Endothelial cell of umbilical vein (primary cell): Measurements from ENCODE around the gene RASL10A. TPM values are rescaled to one million over a fixed set of nuclear protein-coding genes. Genes with fewer than 3 reads are reported as not detected.

Experiments used
- BruUV-seq: library from RNA; stranded (reverse); fragments of 400-500 nt; replicated peaks from 2 replicates; lab custom pipeline; 2021; lab: Mats Ljungman, UMichigan
- CTCF ChIA-PET: fragments of 300-600, 350-600 bp; sonication (Branson Sonifier 250); formaldehyde crosslinking; loops from one replicate; lab custom pipeline; 2021; ENCODE audit warnings: antibody characterized with exemption, inconsistent platforms; lab: Charles Lee
- POLR2A ChIA-PET: fragments of 300-600, 350-600 bp; sonication (Branson Sonifier 250); formaldehyde crosslinking; loops from one replicate; lab custom pipeline; 2021; ENCODE audit warnings: antibody characterized with exemption, inconsistent platforms; lab: Charles Lee
- DNase-seq: peaks from one replicate; pipeline ENCODE4 v3.0.0-alpha.2; 2011; ENCODE audit warnings: low read depth, low spot score
- FAIRE-seq: peaks from 2 replicates; lab custom pipeline; 2011; peaks lifted over from hg19 to GRCh38; lab: Jason Lieb, UNC
- H2AFZ ChIP-seq: 2 replicates; pipeline ENCODE4 v1.6.0; 2012; ENCODE audit warnings: low read depth, low read length, control low read depth, inconsistent platforms
- H3K27ac ChIP-seq: 2 replicates; pipeline ENCODE4 v1.5.1; 2011; ENCODE audit warnings: low read depth, mild to moderate bottlenecking, control low read depth, low read length, moderate library complexity; ENCODE audit not compliant: insufficient read depth
- H3K27me3 ChIP-seq, 2 experiments: 2 replicates each; pipeline versions ENCODE4 v1.6.0 to v1.6.1; 2011; ENCODE audit warnings: low read length in 2 of 2, mixed read lengths in 1 of 2; ENCODE audit not compliant: control insufficient read depth in 2 of 2, insufficient read depth in 2 of 2
- H3K36me3 ChIP-seq, 2 experiments: 2 replicates in 1 of 2; 3 replicates in 1 of 2; pipeline ENCODE4 v1.5.1; 2011; ENCODE audit warnings: low read length in 2 of 2, mild to moderate bottlenecking in 1 of 2, moderate library complexity in 1 of 2; ENCODE audit not compliant: control insufficient read depth in 2 of 2, insufficient read depth in 2 of 2; ENCODE audit errors: extremely low read depth in 1 of 2
- H3K4me1 ChIP-seq: 3 replicates; pipeline ENCODE4 v1.5.1; 2011; ENCODE audit warnings: mild to moderate bottlenecking, low read length; ENCODE audit not compliant: control insufficient read depth, insufficient read depth; ENCODE audit errors: extremely low read depth
- H3K4me2 ChIP-seq: 2 replicates; pipeline ENCODE4 v1.6.1; 2011; ENCODE audit warnings: low read length, control low read depth, mixed read lengths; ENCODE audit not compliant: insufficient read depth
- H3K4me3 ChIP-seq, 3 experiments: fragments of 200-600 bp in 1 of 3; sonication (generic), shearing (Covaris generic) in 1 of 3; replicated peaks in 1 of 3; 2 replicates each; pipeline ENCODE4 v1.5.1; 2011 to 2016; ENCODE audit warnings: control low read depth in 3 of 3, low read length in 3 of 3, mild to moderate bottlenecking in 2 of 3, inconsistent platforms in 1 of 3, low read depth in 1 of 3, moderate library complexity in 1 of 3; ENCODE audit not compliant: insufficient read depth in 1 of 3
- H3K79me2 ChIP-seq: 2 replicates; pipeline ENCODE4 v1.6.0; 2012; ENCODE audit warnings: low read length, inconsistent platforms; ENCODE audit not compliant: control insufficient read depth, insufficient read depth
- H3K9ac ChIP-seq: replicated peaks from 2 replicates; pipeline ENCODE3; 2011; ENCODE audit warnings: low read length, control low read depth; ENCODE audit not compliant: insufficient read depth; ENCODE audit errors: extremely low read depth
- H3K9me1 ChIP-seq: replicated peaks from 3 replicates; pipeline ENCODE4 v1.6.0; 2011; ENCODE audit warnings: mild to moderate bottlenecking, low read length; ENCODE audit not compliant: control insufficient read depth, insufficient read depth; ENCODE audit errors: extremely low read depth
- H3K9me3 ChIP-seq: replicated peaks from 2 replicates; pipeline ENCODE4 v1.5.1; 2012; ENCODE audit warnings: low read length, inconsistent platforms; ENCODE audit not compliant: control insufficient read depth, insufficient read depth
- H4K20me1 ChIP-seq: replicated peaks from 2 replicates; pipeline ENCODE3; 2011; ENCODE audit warnings: mild to moderate bottlenecking, low read length; ENCODE audit not compliant: control insufficient read depth, insufficient read depth; ENCODE audit errors: extremely low read depth
- EZH2 ChIP-seq: IDR thresholded peaks from 2 replicates; pipeline ENCODE4 v1.6.1; 2012; ENCODE audit warnings: borderline replicate concordance, low read depth, mild to moderate bottlenecking, moderate library complexity, low read length, inconsistent platforms; ENCODE audit not compliant: severe bottlenecking
- FOS ChIP-seq: IDR thresholded peaks from 2 replicates; pipeline ENCODE4 v1.6.1; 2011; ENCODE audit warnings: mild to moderate bottlenecking, low read length, moderate library complexity, borderline replicate concordance; ENCODE audit not compliant: insufficient read depth
- GATA2 ChIP-seq: IDR thresholded peaks from 2 replicates; pipeline ENCODE4 v1.7.0; 2011; ENCODE audit warnings: low read depth, mild to moderate bottlenecking, moderate library complexity, mixed read lengths, low read length; ENCODE audit not compliant: insufficient read length, insufficient read depth
- JUN ChIP-seq: IDR thresholded peaks from 2 replicates; pipeline ENCODE4 v1.6.1; 2011; ENCODE audit warnings: borderline replicate concordance, low read depth; ENCODE audit not compliant: insufficient read length, insufficient read depth
- MYC ChIP-seq: IDR thresholded peaks from one replicate; pipeline ENCODE4 v1.6.1; 2011; ENCODE audit warnings: mild to moderate bottlenecking, low read depth, low read length
- POLR2A ChIP-seq: IDR thresholded peaks from 2 replicates; pipeline ENCODE4 v1.6.1; 2012; ENCODE audit warnings: low read depth, mild to moderate bottlenecking, control low read depth, low read length
- POLR2AphosphoS5 ChIP-seq: IDR thresholded peaks from 2 replicates; pipeline ENCODE4 v1.6.1; 2012; ENCODE audit warnings: low read depth, mild to moderate bottlenecking, control low read depth, low read length, moderate library complexity; ENCODE audit not compliant: insufficient read depth
- dilution Hi-C: fragments of 300-500 bp; cut with MboI; formaldehyde crosslinking; loops from one replicate; pipeline ENCODE4 v1.15.0; 2019; ENCODE audit warnings: low sequenced_read_pairs; ENCODE audit not compliant: extremely low pct_ligation_motif_present
- intact Hi-C: fragments of 100-400 bp; cut with micrococcal nuclease; formaldehyde crosslinking; loops from one replicate; pipeline ENCODE4 v1.10.0; 2022
- polyA plus RNA-seq, 4 experiments: library from polyadenylated mRNA; depleted of rRNA in 3 of 4; stranded (reverse) in 3 of 4; unstranded in 1 of 4; fragments of >200 nt; gene quantifications; 2 replicates each; pipeline versions ENCODE4 v1.2.1 to v1.2.3, GENCODE V29; 2011 to 2012; ENCODE audit warnings: missing spikeins in 1 of 4
- total RNA-seq: library from RNA; stranded (reverse); gene quantifications from 2 replicates; pipeline ENCODE4 v1.2.3, GENCODE V29; 2021
- TF ChIP-seq, protein P1 (sequence below), 2 donors: IDR thresholded peaks; 1 replicate in 1 of 2; 2 replicates in 1 of 2; pipeline ENCODE4 v1.5.1; 2011; ENCODE audit warnings: low read length in 2 of 2, mild to moderate bottlenecking in 2 of 2, moderate library complexity in 2 of 2, control low read depth in 1 of 2, inconsistent platforms in 1 of 2, low read depth in 1 of 2; ENCODE audit not compliant: insufficient read depth in 1 of 2; ENCODE audit errors: extremely low read depth in 1 of 2
- TF ChIP-seq, protein P2 (sequence below): IDR thresholded peaks from 2 replicates; pipeline ENCODE4 v1.6.1; 2011; ENCODE audit not compliant: insufficient read depth, insufficient read length

Gene RASL10A
- total and polyA plus RNA-seq, 2 donors (not counting 3 experiments of a cell fraction or from before 2014, with no cell fraction given) = 1.1 to 1.9 TPM

DNA sequence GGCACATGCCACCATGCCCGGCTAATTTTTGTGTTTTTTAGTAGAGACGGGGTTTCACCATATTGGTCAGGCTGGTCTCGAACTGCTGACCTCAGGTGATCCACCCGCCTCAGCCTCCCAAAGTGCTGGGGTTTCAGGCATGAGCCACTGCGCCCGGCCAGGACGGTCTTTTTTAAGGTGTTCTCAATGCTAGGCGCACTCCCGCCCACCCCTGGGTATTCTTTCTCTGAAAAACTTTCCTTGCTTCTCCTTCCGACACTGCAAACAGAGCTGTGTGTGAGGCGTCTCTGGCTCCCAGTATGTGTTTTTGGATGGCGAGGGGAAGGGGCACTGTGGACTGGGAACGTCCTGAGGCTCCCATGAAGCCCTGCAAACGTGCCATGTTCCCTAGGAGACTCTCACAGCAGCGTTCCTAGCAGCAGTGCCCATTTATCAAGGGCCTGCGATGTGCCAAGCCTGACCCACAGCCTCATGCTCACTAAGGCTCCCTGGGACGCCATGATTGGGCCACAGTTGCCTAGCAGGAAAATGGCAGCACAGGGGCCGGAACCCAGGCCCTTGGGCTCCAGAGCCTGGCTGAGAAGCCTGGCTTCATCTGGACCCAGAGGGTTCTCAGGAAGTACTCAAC is 2.4 kb upstream of the RASL10A start:
- Histone ChIP-seq H3K4me2 (no peak overlapping the region), H3K9me3 (no peaks in the 10 kb centered on the region), H3K79me2 (no peaks in the 10 kb centered on the region), H4K20me1 (no peaks in the 10 kb centered on the region), H3K27me3 (peaks cover 29% of the 10 kb centered on the region in 2 experiments), H3K27ac (no peak overlapping the region), H3K4me3 (no peak overlapping the region), H3K9ac (no peak overlapping the region), H3K9me1 (no peaks in the 10 kb centered on the region), H2AFZ (no peak overlapping the region), H3K4me1 (peaks cover 2% of the 10 kb centered on the region), H3K36me3 (no peaks in the 10 kb centered on the region)
- ChIA-PET POLR2A (no interaction called here), CTCF (interaction anchor here (0.9 to 1.2 kb wide), 2 partner anchors 11 to 12 kb away, joined by 3 to 4 read pairs; partner anchors contain the start of gene GAS2L1)
- no TSS peak for BruUV-seq
- no peak for DNase-seq
- intact Hi-C loops = no loop called here
- TF ChIP-seq, protein P1, sequence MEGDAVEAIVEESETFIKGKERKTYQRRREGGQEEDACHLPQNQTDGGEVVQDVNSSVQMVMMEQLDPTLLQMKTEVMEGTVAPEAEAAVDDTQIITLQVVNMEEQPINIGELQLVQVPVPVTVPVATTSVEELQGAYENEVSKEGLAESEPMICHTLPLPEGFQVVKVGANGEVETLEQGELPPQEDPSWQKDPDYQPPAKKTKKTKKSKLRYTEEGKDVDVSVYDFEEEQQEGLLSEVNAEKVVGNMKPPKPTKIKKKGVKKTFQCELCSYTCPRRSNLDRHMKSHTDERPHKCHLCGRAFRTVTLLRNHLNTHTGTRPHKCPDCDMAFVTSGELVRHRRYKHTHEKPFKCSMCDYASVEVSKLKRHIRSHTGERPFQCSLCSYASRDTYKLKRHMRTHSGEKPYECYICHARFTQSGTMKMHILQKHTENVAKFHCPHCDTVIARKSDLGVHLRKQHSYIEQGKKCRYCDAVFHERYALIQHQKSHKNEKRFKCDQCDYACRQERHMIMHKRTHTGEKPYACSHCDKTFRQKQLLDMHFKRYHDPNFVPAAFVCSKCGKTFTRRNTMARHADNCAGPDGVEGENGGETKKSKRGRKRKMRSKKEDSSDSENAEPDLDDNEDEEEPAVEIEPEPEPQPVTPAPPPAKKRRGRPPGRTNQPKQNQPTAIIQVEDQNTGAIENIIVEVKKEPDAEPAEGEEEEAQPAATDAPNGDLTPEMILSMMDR (IDR thresholded peaks at IDR 0.05; ENCODE audit: extremely low read depth in 1 of 2, insufficient read depth in 1 of 2, low read depth in 1 of 2, low read length in 2 of 2) = no peak
- TF ChIP-seq EZH2 (no peak), POLR2AphosphoS5 (no peak), FOS (no peak), MYC (no peak), GATA2 (no peak), JUN (no peak), POLR2A (no peak)
- TF ChIP-seq, protein P2, sequence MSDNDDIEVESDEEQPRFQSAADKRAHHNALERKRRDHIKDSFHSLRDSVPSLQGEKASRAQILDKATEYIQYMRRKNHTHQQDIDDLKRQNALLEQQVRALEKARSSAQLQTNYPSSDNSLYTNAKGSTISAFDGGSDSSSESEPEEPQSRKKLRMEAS = no peak
- no peak for FAIRE-seq
- dilution Hi-C loops = no loop called here
